KMS-11 (cell line): ENCODE data around the gene GLRX.
A peak's percentile ranks its signal among the peaks of the same experiment; 100 is the strongest.

ENCODE experiments used
- H2AFZ ChIP-seq: fragments of 200-600 bp; sonication (generic); 2 replicates; pipeline ENCODE4 v1.6.1; 2016; ENCODE audit warnings: antibody characterized with exemption, mixed run types, low read depth
- H3K27ac ChIP-seq: fragments of 200-600 bp; sonication (generic); 2 replicates; pipeline ENCODE4 v1.6.1; 2016; ENCODE audit warnings: mild to moderate bottlenecking, mixed run types
- H3K27me3 ChIP-seq: fragments of 200-600 bp; sonication (generic); 2 replicates; pipeline ENCODE4 v1.6.1; 2017; ENCODE audit warnings: mild to moderate bottlenecking, low read depth, mixed run types, moderate library complexity; ENCODE audit not compliant: insufficient read depth
- H3K36me3 ChIP-seq: fragments of 200-600 bp; sonication (generic); 2 replicates; pipeline ENCODE4 v1.6.1; 2017; ENCODE audit warnings: mild to moderate bottlenecking, mixed run types; ENCODE audit not compliant: insufficient read depth
- H3K4me1 ChIP-seq: fragments of 200-600 bp; sonication (generic); 2 replicates; pipeline ENCODE4 v1.6.1; 2016; ENCODE audit warnings: mild to moderate bottlenecking, low read depth, mixed run types; ENCODE audit not compliant: poor library complexity, severe bottlenecking
- H3K4me2 ChIP-seq: fragments of 200-600 bp; sonication (generic); 2 replicates; pipeline ENCODE4 v1.7.0; 2016; ENCODE audit warnings: mild to moderate bottlenecking, mixed run types
- H3K4me3 ChIP-seq: fragments of 200-600 bp; sonication (generic); IDR thresholded peaks from 2 replicates; pipeline ENCODE4 v1.6.1; 2017; ENCODE audit warnings: low read depth, low read length, mixed read lengths; ENCODE audit not compliant: insufficient read depth
- H3K79me2 ChIP-seq: fragments of 200-600 bp; sonication (generic); 2 replicates; pipeline ENCODE4 v1.6.1; 2016; ENCODE audit warnings: low read depth, mixed run types; ENCODE audit not compliant: insufficient read depth
- H3K9ac ChIP-seq: fragments of 200-600 bp; sonication (generic); 2 replicates; pipeline ENCODE4 v1.6.1; 2016; ENCODE audit warnings: mild to moderate bottlenecking, mixed run types
- H4K20me1 ChIP-seq: fragments of 200-600 bp; sonication (generic); 2 replicates; pipeline ENCODE4 v1.6.1; 2016; ENCODE audit warnings: mild to moderate bottlenecking, mixed run types; ENCODE audit not compliant: insufficient read depth
- TF ChIP-seq, protein P1 (sequence below): fragments of 200-600 bp; sonication (generic); conservative IDR thresholded peaks from 2 replicates; pipeline ENCODE4 v1.6.1; 2017; ENCODE audit warnings: low read depth, mild to moderate bottlenecking, antibody characterized with exemption, low read length, moderate library complexity, mixed read lengths

The GLRX gene

DNA sequence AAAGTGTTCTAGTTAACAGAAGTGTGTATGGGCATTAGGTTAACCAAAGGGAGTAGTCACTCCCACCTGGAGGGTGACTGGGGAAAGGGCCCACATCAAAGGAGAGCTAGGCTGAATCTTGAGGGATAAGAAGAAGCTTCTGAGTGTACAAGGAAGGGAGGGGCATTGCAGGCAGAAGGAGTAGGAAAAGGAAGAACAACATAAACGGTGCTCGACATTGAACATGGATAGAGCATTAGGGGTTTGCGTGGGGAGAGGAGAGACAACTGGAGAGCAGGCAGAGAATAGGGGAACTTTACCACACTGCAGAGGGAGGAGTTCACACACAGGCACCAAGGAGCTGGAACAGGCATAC is 5.3 kb upstream of the GLRX start:
- no peak overlapping the region for H2AFZ ChIP-seq

GRCh38 chr5:95826949-95827891 is 4.7 kb upstream of the GLRX start:
- H3K4me3 ChIP-seq: no peak overlapping the region
- no peak overlapping the region for H3K4me2 ChIP-seq
- no peaks in the 10 kb centered on the region for H3K79me2 ChIP-seq
- no peaks in the 10 kb centered on the region for H4K20me1 ChIP-seq
- no peaks in the 10 kb centered on the region for H3K36me3 ChIP-seq
- H3K9ac ChIP-seq: no peak overlapping the region
- TF ChIP-seq, protein P1, sequence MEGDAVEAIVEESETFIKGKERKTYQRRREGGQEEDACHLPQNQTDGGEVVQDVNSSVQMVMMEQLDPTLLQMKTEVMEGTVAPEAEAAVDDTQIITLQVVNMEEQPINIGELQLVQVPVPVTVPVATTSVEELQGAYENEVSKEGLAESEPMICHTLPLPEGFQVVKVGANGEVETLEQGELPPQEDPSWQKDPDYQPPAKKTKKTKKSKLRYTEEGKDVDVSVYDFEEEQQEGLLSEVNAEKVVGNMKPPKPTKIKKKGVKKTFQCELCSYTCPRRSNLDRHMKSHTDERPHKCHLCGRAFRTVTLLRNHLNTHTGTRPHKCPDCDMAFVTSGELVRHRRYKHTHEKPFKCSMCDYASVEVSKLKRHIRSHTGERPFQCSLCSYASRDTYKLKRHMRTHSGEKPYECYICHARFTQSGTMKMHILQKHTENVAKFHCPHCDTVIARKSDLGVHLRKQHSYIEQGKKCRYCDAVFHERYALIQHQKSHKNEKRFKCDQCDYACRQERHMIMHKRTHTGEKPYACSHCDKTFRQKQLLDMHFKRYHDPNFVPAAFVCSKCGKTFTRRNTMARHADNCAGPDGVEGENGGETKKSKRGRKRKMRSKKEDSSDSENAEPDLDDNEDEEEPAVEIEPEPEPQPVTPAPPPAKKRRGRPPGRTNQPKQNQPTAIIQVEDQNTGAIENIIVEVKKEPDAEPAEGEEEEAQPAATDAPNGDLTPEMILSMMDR: no peak
- peaks cover 21% of the 10 kb centered on the region for H3K4me1 ChIP-seq
- H3K27me3 ChIP-seq: no peaks in the 10 kb centered on the region
- H3K27ac ChIP-seq: no peak overlapping the region
- no peak overlapping the region for H2AFZ ChIP-seq

More for the DNA sequence above, 5.3 kb upstream of the GLRX start:
- Histone ChIP-seq H3K4me2 (no peak overlapping the region), H3K79me2 (no peaks in the 10 kb centered on the region), H3K36me3 (no peaks in the 10 kb centered on the region), H4K20me1 (no peaks in the 10 kb centered on the region), H3K9ac (no peak overlapping the region), H3K27me3 (no peaks in the 10 kb centered on the region), H3K4me1 (peaks cover 21% of the 10 kb centered on the region), H3K27ac (no peak overlapping the region), H3K4me3 (no peak overlapping the region)
- TF ChIP-seq, protein P1: no peak

- TF ChIP-seq, protein P1: no peak
- H4K20me1 ChIP-seq: no peaks in the 10 kb centered on the region
- no peak overlapping the region for H3K27ac ChIP-seq
- H3K27me3 ChIP-seq: no peaks in the 10 kb centered on the region
- H2AFZ ChIP-seq: no peak overlapping the region
- no peak overlapping the region for H3K9ac ChIP-seq
- peaks cover 34% of the 10 kb centered on the region for H3K4me1 ChIP-seq
- H3K79me2 ChIP-seq: peaks cover 11% of the 10 kb centered on the region; the same call in 1 of the 2 replicates
- H3K4me3 ChIP-seq: no peak overlapping the region
- no peak overlapping the region for H3K4me2 ChIP-seq
- no peaks in the 10 kb centered on the region for H3K36me3 ChIP-seq
These were observed 3.0 kb upstream of the GLRX start for GRCh38 chr5:95825495-95825894.

- Histone ChIP-seq H3K79me2 (peaks cover 11% of the 10 kb centered on the region; the same call in 1 of the 2 replicates), H3K4me2 (peak overlapping the region; percentile 92), H3K27me3 (no peaks in the 10 kb centered on the region), H3K4me3 (no peak overlapping the region), H3K4me1 (peaks cover 37% of the 10 kb centered on the region), H3K27ac (peak overlapping the region; percentile 89), H2AFZ (peak overlapping the region; percentile 88), H3K9ac (peak overlapping the region; percentile 68; the same call in 1 of the 2 replicates), H4K20me1 (no peaks in the 10 kb centered on the region), H3K36me3 (no peaks in the 10 kb centered on the region)
- TF ChIP-seq, protein P1: no peak
These were observed 2.2 kb upstream of the GLRX start for GRCh38 chr5:95824747-95825146.
